Activated T-helper 1 cell treated with anti-CD3 and anti-CD28 coated beads, Interleukin-2, amount 50 U/mL, for 16 hours (primary cell): Measurements from ENCODE around the gene H1-8.

ENCODE experiments used
- DNase-seq, 2 donors: peaks; one replicate each; pipeline ENCODE4 v3.0.0-alpha.2; 2020; ENCODE audit warnings: low read depth in 1 of 2, low spot score in 1 of 2

The H1-8 gene

GRCh38 chr3:129555616-129556357, 12.8 kb downstream of the H1-8 start:
- DNase-seq = no peak

DNA sequence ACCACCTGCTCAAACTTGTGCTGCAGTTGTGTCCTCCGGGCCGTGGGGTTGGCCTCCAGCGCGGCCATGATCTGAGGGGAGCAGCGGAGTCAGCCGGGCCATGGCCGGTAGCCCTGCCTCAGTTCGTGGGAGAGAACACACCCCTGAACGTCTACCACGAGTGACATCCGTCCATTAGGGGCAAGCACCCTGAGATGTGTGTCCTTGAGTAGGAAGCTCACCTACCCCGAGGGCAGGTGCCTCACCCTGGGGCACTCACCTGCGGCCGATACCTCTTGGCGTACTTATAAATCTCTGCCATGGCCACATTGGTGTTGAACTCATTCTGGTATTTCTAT, 13.4 kb downstream of the H1-8 start:
- DNase-seq = no peak

- no peak for DNase-seq
Observed at GRCh38 chr3:129556890-129557547, 14.0 kb downstream of the H1-8 start.

DNA sequence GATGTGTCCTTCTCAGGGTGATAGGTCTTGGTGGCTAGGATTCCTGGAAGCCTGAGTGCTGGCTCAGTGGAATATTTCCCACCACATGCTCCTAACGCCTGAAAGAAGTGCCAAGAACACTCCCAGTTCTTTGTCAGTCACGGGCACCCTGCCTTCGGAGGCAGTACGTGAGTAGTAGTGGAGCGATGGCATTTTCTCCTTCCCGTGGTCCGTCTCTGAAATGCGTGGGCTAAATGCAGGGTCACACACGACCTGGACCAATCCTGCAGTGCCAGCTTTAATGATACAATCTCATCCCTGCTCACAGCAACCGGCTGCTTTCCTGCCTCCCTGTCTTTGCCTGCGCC, 14.5 kb downstream of the H1-8 start:
- no peak for DNase-seq

DNA sequence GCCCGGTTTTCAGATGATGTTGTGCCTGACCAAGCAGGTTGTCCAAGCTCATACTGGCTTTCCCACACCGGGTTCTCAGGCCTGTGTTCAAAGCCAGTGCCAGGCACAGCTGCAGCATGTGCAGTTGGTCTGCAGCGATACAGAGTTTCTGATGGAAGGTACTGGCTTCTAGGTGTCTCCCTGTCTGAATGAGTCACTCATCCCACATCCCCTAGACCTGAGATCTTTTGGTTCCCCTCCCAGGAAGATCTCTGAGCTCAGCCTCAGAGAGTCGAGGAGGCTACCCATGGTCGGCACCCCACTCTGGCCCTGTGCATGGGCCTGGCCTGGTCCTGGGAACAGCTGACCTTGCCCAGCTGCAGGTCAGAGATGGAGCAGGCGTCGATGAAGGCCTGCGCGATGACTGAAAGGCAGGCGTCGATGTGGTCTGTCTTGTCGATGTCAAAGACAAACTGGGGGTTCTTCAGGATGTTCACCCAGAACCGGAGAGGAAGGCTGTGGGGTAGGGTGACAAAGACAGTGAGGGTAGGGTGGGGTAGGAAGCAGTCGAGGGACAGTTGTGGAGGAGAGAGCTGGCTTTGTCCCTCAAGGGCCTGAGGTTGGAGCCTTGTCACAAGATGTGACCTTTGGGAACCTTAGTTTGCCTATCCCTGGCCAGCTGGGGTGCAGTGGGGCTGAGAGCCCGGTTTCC, 15.3 kb downstream of the H1-8 start:
- no peak for DNase-seq

- DNase-seq = no peak
Observed at GRCh38 chr3:129558772-129559564, 16.0 kb downstream of the H1-8 start.

- DNase-seq = no peak
Observed at GRCh38 chr3:129559565-129560079, 16.6 kb downstream of the H1-8 start.

GRCh38 chr3:129560269-129560787, 17.4 kb downstream of the H1-8 start:
- no peak for DNase-seq

DNA sequence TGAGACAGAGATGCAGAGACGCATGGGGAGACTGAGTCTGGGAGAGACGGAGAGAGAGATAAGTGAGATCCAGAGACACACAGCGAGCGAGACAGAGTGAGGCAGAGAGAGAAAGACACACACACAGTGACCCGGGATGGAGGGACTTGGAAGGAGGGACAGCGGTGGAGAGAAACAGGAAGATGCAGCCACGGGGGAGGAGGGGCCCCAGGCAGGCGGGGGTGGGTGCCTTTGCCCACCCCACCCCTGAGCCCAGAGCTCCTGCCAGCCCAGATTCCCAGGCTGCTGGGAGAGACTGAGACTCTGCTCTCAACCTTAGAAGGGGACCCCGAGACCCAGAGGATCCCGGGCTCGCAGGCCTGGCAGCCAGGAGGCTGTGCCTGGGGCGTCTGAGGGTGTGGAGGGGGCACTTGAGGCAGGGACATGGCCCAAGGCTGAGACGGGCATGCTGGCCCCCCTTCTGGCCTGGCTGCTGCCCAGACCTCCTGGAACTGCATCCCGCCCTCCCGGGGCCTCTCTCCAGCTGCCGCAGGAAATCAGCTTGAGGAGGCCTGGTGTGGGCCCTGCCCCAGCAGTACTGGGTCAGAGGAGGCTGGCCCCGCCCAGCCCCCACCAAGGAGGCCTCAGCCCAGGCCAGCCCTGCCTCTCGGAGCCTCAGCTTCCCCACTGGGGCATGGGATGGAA, 18.1 kb downstream of the H1-8 start:
- DNase-seq = no peak

- no peak for DNase-seq
Observed at GRCh38 chr3:129561619-129562248, 18.8 kb downstream of the H1-8 start.

- no peak for DNase-seq
Observed at GRCh38 chr3:129562803-129563202, 19.8 kb downstream of the H1-8 start.

DNA sequence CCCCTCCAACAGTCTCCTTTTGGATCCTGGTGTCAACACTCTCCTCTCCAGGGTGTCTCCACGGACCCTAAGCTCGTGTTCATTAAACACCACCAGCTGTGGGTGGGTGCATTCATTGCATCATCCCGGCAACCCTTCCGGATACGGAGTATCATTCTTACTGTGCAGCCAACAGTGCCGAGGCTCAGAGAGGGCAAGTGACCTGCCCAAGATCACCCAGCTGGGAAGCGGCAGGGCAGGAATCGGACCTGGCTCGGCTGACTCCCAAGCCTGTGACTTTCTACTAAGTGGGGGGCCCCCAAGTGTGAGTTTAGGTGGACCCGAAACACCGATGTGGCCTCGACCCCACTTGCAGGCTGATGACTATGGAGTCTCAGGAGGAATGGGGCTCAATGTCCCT, 20.4 kb downstream of the H1-8 start:
- no peak for DNase-seq

- no peak for DNase-seq
Observed at GRCh38 chr3:129563850-129564535, 21.0 kb downstream of the H1-8 start.

GRCh38 chr3:129564981-129565644, 22.1 kb downstream of the H1-8 start:
- DNase-seq = no peak

DNA sequence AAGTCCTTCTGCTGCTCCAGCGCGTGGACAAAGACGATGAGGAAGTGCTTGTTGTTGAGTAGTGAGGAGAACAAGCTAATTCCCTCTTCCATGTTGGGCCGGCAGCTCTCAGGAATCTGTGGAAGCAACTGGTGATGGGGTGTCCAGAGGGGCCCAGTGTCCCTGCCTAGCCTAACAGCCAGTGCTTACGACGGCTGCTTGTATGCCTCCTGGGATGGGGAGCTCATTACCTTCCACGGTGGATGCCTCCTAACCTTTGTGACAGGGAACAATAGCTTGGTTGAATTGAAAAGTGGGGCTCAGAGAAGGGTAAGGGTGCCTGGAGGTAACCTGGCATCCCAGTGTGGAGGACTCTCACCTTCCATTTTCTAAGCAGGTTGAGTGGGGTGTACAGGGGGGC, 22.9 kb downstream of the H1-8 start:
- no peak for DNase-seq

GRCh38 chr3:129567176-129567705, 24.3 kb downstream of the H1-8 start:
- no peak for DNase-seq

GRCh38 chr3:129567939-129568338, 25.0 kb downstream of the H1-8 start:
- no peak for DNase-seq

- no peak for DNase-seq
Observed at GRCh38 chr3:129569856-129570255, 26.9 kb downstream of the H1-8 start.
